GM11168 (cell line): Measurements from ENCODE around the gene WASF1.

Experiments
- in situ Hi-C: fragments of 300-500 bp; cut with MboI; formaldehyde crosslinking; loops from one replicate; pipeline ENCODE4 v1.12.0; 2022; ENCODE audit warnings: low sequenced_read_pairs; ENCODE audit not compliant: unreplicated experiment

Gene WASF1

DNA sequence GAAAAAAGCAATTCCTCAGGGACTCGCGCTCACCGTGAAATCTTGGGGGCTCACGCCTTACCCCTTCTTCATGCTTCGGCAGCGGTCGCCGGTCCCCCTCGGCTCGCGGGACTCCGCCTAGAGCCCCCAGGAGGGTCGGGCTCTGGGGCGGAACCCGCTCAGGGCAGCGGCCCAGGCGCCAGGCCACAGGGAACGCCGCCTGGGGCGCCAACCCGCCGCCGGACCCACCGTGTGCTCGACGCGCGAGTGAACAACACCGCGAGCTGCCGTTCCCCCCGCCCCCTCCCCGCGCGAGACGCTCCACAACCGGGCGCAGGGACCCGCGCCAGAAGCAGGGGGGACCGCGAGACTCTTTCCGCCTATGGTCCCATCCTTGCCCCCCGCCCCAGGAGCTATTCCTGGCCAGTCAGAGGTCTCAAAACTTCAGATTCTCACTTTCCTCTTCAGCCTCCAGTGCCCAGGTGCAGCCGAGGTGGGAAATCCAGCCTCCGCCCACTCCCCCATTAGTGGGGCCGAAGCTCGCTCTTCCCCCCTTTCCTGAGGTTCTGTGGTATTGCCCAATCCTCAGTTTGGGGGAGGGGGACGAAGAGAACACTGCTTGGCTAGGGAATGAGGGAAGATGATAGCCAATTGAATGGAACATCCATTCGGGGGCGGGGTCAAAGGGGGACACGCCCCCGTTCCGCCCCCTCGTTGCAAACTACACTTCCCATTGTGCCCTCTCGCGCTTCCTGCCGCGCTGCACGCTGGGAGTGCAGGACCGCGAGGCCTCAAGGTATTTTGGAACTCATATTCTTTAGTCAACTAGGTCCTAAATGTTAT is at the start of gene WASF1:
TSS of gene WASF1 (minus strand) at position 265 of the 822 bp plus-strand sequence. CDS start 52,069 bp downstream, outside the sequence.
- in situ Hi-C loops: no loop called here

GRCh38 chr6:110226261-110226660 is 46.8 kb upstream of the WASF1 start:
- in situ Hi-C loops: no loop called here

DNA sequence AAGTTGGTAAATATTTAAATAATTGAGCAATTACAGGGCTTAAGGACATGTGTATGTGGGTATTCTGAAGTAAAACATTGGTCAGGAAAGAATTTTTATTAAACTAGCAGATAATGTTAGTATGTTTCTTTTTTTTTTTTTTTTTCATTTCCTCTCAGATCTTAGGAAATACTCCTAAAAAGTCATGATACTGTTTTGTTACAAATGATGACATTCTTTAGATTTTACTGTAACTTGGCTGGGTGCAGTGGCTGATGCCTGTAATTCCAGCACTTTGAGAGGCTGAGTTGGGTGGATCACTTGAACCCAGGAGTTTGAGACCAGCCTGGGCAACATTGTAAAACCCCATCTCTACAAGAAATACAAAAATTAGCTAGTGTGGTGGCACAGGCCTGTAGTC is 42.3 kb upstream of the WASF1 start:
- in situ Hi-C loops: no loop called here

GRCh38 chr6:110217266-110217665 is 37.8 kb upstream of the WASF1 start:
- in situ Hi-C loops: no loop called here

DNA sequence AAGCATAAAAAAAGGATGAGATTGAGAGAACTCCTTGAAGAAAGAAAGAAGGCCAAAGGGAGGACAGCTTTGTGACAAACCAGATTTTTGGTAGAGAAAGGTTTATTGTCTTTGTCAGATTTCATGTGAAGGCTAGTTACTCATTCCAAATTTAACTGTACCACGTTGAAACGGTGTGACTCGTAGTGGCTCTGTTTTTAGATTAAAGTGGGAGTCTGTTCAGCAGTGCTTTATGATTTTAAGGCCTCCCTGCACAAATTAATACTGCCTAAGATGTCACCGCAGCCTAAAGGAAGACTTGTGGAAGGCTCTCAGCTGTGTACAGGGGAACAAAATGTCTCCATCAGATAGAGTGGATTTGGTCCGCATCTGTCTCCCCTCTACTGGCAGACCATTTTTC is 36.7 kb upstream of the WASF1 start:
- in situ Hi-C loops: no loop called here

GRCh38 chr6:110214338-110214737 is 34.9 kb upstream of the WASF1 start:
- in situ Hi-C loops: no loop called here

GRCh38 chr6:110211753-110212152 is 32.3 kb upstream of the WASF1 start:
- in situ Hi-C loops: no loop called here

GRCh38 chr6:110207652-110208051 is 28.2 kb upstream of the WASF1 start:
- in situ Hi-C loops: no loop called here

- in situ Hi-C loops: no loop called here
These were observed 21.8 kb upstream of the WASF1 start for GRCh38 chr6:110201151-110201884.

DNA sequence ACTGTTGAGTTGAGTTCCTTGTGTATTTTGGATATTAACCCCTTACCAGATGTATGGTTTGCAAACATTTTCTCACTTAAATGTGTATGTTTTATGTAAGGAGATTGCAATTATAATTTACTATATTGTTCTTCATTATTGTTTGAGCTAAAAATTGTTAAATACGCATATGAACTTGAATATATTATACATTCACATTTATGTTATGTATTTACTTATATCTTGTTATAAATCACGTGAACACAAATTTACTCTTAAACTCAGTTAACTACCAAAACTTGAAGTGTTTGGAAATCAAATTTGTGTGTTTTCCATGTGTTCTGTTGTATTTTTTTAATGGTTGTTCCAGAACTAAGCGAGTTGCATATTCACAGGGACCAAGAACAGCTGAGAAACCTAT is 19.1 kb upstream of the WASF1 start:
- in situ Hi-C loops: no loop called here

DNA sequence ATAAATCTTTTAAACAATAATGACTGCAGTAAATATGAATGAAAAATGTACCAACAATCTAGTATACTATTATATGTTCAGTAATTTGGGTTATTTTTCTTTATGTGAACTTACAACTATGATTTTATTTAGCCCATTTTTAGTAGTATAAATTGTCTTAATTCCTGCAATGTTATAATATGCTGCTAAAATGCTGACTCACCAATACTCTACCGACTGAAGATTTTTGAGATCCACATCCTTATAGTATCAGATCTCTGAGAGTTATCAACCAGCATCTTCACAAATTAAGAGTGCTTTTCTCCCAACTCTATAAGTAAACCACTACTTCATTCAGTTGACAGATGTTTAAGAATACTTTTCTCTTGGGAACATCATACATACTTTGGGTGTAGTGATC is 17.4 kb upstream of the WASF1 start:
- in situ Hi-C loops: no loop called here

- in situ Hi-C loops: no loop called here
These were observed 16.2 kb upstream of the WASF1 start for GRCh38 chr6:110195639-110196038.

- in situ Hi-C loops: no loop called here
These were observed 12.0 kb upstream of the WASF1 start for GRCh38 chr6:110191477-110191876.

DNA sequence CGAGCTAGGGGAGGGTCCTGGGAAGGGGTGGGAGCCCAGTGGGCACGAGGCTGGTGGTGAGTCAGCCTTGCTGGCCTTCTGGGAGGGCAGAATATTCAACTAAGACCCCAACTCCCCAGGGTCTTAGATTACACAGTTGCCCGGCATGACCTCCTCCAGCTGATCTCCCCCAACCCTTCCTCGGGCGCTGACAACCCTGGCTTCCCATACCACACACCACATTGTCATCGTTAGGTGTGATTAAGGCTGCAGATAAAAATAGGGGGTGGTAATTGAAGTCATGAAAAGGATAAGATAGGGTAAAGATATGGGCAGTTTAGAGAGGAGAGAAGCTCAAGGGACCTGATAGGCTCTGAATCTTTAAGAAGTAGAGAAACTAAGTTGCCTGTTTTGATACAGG is 11.3 kb upstream of the WASF1 start:
- in situ Hi-C loops: no loop called here

DNA sequence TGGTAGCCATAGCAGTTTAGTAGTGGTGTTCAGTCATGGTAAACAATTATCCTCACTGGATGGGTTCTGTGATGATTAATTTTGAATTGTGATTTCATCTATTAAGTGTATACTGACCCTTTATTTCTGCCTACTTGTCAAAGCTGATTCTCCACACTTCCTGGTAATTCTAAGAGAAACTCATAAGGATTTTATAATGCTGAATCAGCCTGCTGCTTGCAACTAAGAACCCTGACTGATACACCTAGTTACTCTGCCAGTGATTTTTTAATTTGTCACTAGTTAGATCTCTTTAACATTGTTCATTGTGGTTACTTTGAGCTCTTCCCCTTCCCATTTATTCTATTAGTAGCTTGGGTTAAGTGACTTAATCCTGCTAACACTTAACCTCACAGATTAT is 9.3 kb upstream of the WASF1 start:
- in situ Hi-C loops: no loop called here

GRCh38 chr6:110185879-110186278 is 6.4 kb upstream of the WASF1 start:
- in situ Hi-C loops: no loop called here

DNA sequence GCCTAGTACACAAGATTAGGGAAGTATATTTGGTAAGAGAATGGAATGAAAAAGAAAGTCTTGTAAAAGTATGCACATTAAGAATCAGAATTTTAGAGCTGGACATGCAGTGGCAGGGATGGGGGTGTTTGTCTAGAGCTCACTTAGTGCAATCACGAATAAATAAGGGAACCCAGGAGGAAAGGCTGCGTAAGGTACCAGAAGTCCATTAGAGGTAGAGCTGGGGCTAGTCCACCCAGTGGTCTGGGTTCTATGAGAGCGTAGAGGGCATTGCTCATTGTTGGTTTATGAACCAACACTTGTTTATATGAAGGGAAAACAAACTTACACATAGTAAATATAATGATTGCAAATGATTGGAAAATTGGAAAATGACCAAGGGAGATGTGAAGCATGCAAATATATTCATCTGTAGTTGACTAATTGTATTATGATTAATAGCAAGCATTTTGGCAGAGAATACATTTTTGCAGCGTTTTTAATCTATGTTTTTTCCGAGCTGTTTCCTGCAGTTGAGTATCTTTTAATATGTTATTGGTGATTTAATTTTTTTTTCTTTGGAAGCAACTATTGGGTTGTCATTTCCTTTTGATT is 3.9 kb upstream of the WASF1 start:
- in situ Hi-C loops: no loop called here

DNA sequence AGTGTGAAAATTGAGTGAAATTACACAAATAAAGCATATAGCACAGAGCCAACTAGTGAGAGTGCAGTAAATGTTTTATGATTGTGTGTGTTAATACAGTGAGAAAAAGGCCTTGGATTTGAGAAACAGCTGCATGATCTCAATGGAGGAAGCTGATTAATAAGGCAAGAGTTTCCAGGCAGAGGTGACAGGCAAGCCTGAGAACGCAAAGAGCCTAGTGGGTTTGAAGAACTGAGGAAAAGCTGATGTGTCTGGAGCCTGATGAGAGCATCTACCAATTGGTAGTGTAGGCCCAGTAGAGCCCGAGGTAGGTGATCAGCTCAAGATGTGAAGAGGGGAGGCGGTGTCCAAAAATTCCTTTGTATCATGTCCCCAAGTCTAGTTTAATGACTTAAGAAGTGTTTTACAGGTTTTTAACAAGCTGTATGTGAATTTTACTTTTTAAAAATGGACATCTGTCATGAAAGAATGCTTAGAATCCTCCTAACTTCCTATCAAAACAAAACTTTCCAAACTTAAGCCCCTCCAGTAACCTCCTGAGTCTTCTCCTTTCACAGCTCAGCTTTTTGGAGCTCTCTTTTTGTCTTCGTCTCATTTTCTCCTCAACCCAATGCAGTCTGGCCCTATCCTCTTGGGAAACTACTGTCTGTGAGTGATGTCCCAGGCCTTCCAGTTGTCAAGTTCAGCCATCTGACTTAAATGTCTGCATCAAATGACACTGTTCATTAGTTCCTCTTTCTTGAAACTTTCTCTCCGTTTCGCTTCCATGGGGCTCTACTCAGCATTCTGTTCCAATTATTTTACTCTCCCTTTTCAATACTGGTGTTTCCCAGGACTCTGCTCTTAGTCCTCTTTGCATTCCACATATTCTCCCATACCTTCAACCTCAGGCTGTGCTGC is 1.9 kb upstream of the WASF1 start:
- in situ Hi-C loops: no loop called here

DNA sequence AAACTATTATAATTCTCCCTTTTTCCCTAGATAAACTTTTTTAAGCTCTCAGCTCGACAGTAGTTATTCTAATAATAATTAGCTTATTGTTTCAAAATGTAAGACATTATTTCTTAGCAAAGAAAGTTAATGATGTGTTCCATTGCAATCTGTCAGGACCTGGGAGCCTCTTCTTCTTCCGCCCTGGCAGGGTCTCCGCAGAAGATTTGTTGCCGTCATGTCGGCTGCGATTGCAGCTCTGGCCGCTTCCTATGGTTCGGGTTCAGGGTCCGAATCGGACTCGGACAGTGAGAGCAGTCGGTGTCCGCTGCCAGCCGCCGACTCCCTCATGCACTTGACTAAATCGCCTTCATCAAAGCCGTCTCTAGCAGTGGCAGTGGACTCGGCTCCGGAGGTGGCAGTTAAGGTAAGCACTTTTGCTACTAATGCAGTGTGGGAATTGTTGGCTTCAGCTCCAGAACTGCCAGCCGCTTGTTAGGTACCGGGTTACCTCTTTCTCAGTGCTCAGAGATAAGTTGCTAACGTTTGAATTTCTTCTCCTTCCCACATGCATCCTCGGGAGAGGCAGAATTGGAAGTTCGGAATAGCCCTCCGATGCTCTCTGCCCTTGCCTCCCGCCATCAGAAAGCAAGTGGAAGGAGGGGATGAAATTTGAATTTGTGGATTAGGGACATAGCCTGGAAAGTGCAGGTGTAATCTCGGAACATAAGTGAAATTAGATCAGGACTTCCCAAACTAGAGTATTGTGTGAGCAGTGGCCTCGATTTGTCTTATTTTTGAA is 948 bp upstream of the WASF1 start, which contains the start of gene CDC40:
TSS of gene CDC40 (plus strand) at position 200 of the 781 bp plus-strand sequence. CDS start at position 218, 18 bp downstream.
- in situ Hi-C loops: no loop called here
